Body of pancreas (tissue), 4 donors: ENCODE measurements around the gene FRMPD2.

Experiments
- POLR2A ChIP-seq, 3 donors: fragments of 450-650 bp; IDR thresholded peaks; one replicate each; pipeline ENCODE4 v1.6.1; 2016; ENCODE audit warnings: antibody characterized with exemption in 3 of 3, mild to moderate bottlenecking in 2 of 3
- TF ChIP-seq, protein P1 (sequence below), 7 experiments: fragments of 450-650 bp in 4 of 7; fragments of 200-600 bp in 3 of 7; sonication (generic) in 3 of 7; IDR thresholded peaks; one replicate each; pipeline ENCODE4 v1.5.1; 2016 to 2019; ENCODE audit warnings: antibody characterized with exemption in 7 of 7

DNA sequence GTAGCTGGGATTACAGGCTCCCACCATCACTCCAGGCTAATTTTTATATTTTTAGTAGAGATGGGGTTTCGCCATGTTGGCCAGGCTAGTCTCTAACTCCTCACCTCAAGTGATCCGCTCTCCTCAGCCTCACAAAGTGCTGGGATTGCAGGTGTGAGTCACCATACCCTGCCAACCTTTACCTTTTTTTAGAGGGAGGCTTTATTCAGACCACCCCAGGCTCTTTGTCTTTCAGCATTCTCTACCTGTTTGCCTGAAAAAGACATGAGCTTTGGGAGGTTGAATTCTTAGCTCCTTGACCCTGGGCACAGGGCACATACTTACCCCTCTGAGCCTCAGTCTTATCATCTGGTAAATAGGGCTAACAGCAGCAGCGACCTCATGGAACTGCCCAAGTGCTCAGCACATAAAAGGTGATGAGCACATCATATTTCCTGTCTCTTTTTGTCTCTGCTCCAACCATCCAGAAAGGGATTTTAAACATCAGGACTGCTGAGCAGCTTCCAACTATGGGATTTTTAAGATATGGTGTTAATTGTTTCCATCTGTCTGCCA, 17.0 kb downstream of the FRMPD2 start:
- no peak for TF ChIP-seq POLR2A (IDR thresholded peaks at IDR 0.05)
- TF ChIP-seq, protein P1, sequence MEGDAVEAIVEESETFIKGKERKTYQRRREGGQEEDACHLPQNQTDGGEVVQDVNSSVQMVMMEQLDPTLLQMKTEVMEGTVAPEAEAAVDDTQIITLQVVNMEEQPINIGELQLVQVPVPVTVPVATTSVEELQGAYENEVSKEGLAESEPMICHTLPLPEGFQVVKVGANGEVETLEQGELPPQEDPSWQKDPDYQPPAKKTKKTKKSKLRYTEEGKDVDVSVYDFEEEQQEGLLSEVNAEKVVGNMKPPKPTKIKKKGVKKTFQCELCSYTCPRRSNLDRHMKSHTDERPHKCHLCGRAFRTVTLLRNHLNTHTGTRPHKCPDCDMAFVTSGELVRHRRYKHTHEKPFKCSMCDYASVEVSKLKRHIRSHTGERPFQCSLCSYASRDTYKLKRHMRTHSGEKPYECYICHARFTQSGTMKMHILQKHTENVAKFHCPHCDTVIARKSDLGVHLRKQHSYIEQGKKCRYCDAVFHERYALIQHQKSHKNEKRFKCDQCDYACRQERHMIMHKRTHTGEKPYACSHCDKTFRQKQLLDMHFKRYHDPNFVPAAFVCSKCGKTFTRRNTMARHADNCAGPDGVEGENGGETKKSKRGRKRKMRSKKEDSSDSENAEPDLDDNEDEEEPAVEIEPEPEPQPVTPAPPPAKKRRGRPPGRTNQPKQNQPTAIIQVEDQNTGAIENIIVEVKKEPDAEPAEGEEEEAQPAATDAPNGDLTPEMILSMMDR (IDR thresholded peaks at IDR 0.05), result no peak
